ENCODE results near the gene FGF19. TPM values are rescaled to one million over a fixed set of nuclear protein-coding genes. Genes with fewer than 3 reads are reported as not detected.

FGF19 gene
- total RNA-seq, 1 experiment from 2014 or later, result not detected

DNA sequence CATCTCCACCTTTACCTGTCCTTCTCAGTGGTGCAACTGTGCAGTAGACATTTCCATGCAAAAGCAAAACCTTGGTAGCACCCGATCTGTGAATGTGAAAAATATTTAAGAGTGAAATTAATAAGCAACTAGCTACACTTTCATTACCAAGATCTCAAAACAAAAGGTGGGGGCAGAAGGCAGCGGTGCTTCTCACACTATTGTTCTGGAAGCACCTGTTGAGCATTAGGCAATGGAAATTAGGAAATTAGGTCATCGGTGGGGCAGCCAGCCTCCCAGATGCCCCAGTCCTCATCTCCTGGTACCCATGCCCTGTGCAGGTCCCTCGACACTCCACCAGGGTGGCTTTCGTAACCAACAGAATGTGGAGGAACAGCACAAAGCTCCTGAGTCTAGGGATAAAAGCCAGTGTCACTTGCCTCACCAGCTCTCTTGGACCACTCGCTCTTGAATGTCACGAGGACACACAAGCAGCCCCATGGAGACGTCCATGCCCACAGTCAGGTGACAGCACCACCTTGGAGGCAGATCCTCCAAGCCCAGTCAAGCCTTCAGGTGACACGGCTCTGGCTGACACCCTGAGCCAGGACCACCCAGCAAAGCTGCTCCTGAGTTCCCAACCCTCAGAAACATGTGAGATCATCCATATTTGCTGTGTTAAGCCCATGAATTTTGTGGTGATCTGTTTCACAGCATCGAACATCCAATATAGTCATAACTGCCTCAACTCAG, 31.9 kb downstream of the FGF19 start:
- no peak for DNase-seq (ENCODE audit: low read depth)

DNA sequence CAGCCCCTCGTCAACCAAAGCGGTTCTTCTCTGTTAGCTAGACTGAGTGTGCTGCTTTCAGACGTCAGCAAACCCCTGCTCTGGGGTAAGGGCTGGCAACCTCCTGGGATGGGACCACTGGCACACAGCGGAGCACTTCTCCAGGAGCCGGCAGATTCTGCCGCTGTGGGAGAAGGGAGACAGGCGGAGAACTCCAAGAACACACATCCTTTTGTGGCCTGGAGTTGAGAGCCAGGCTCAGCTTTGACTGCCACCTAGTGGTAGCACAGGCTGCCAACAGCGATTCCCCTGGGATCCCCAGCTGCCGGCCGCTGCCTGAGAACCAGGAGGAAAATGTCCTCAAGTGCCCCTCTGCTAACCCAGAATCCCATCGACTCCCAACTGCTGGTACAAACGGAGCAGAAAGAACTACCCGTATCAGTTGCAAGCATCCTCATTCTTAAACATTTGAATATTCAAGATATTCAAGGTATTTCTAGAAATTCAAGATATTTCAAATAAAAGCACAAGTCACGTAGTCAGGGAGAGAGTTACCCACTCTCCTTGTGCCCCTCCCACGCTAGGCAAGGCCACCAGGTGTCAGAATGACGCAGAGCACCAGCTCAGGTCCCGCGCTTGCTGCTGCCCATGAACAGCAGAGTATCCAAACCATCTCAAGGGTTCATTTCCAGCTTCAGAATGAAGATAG, 33.5 kb downstream of the FGF19 start:
- peak; percentile 78 for DNase-seq (ENCODE audit: low read depth)

DNA sequence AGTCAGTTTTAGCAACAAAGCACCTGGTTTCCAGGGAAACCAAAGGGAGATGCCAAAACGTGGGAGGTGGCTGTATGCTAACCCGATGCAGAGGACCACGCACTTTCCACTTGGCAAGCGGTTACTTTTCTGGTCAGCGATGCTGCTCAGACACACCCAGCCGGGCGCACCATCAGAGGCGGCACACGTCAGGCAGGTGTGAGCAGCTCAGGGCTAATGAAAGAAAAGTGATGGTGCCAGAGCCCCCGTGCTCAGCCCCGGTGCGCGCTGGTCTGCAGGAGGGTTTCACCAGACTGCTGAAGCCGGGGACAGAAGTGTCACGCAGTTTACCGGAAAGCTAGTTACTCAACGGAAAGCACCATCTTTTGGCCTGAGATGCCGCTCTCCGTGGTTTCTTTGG, 34.3 kb downstream of the FGF19 start:
- DNase-seq (ENCODE audit: low read depth), result no peak

DNA sequence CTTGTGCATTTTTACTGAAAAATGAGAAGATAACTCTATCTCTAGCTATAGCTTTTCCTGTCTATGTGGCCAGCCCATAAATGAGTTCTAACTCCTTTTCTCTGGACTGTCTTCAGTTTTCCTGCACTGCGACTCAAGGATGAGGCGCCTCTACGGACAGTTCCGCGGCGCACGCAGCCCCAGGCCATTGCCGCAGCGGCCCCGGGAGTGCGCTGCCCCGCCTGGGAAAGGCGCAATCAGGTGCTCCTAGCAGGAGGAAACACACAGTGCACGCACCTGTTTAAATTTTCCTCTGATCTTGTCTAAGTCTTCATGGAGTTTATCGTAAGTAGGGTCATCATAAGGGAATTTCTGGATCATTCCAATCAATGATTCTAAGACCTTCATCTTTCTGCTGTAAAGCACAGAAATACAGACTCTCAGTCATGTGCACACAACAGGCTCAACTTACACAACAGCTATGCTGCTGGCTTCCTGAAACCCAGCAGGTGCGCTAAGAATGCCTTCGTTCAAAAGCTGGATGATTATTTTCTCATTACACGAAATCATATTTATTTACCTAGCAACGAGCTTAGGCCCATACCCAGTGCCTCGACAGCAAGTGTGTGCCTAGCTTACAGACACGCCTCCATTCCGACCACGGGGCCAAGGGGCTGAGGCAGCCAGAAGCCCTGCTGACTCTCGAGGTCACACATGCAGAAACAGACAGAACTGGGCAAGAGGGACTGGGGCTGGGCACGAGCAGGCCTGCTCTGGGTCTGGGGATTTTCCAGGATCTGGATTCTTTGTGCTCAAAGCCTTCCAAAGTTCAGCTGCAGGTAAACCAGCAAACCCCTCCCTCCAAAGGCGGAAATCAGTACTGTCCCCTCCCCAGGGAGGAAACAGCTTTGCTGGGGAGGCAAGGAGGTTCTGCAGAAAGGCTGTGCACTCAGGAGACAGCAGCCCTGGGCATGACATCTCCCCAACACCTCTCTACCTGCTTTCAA, 35.9 kb downstream of the FGF19 start:
- no peak for DNase-seq (ENCODE audit: low read depth)

DNA sequence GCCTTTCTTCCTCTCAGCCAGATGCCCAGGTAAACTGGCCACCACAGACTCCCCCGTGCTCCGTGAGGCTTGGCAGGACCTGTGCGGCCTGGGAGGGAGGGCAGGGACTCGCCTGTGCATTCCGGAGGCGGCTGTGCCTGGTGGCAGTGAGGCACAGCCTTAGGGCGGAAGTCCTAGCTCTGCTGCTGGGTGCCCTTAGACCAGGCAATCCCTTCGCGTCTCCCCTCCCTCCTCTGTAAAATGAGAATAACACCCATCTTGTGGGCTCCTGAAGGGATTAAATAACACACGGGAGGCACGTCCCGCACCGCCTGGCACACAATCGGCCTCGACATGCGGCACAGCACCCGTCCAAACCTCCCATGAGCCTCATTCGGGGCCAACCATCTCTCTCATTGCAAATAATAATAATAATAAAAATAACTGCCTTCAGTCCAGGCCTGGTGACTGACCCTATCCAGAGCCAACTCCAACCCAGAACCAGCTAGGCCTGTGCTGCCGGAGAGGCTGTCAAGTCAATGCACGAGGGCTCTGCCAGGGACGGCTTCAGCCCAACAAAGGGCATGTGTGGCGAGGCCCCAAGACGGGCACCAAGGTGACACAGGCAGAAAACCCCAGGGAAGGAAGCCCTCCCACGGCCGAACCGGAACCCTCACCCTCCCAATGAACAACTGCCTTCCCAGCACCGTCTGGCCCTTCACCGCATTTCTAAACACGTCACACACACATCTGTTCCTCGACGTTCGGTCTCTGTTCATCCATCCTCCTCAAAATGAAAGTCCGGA, 36.9 kb downstream of the FGF19 start:
- DNase-seq (ENCODE audit: low read depth), result no peak

DNA sequence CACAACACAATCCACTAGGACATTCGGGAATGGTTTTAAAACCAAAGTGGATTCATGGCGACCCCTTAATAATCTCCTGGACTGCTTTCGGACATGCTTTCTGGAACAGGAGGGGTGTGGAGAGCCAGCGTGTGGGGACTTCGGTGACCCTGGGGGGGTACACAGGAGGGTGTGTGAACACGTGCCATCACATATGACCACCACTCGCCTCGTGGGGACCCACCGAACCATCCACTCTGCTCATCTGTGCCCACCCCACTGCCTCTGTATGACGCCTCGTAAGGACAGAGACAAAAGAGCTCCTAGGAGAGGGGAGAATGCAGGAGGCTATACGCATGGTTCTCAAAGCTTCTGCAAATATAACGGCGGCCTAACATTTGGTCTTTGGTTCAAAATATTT, 37.6 kb downstream of the FGF19 start:
- no peak for DNase-seq (ENCODE audit: low read depth)

DNA sequence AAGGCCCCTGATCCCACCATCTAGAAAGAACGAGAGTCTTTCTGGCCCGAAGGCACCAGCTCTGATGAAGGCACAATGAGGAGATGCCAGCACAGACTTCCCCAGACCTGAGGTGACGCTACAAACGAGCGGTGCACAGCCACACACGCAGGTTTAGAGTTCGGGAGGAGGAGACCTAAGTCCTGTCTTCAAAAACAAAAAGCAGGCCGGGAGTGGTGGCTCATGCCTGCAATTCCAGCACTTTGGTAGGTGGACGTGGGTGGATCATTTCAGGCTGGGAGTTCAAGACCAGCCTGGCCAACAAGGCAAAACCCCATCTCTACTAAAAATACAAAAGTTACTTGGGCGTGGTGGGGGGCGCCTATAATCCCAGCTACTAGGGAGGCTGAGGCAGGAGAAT, 38.2 kb downstream of the FGF19 start:
- DNase-seq (ENCODE audit: low read depth), result no peak

DNA sequence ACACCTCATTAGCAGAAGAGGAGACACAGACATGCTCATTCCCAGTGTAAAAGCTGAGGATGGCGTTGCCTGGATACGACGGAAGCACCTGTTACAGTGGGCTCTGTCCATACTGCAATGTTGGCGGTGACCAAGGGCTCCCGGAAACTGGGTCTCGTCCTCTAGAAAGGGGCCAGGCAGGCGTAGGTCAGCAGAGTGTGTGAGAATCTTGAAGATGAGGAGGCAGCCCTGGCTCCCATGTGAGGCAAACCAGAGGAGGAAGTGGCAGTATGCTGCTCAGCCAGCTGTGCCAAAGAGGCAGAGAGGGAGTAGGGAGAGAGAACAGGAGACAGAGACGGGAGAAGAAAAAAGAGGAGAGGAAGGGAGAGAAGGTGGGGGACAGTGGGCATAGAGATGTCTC, 38.9 kb downstream of the FGF19 start:
- DNase-seq (ENCODE audit: low read depth), result no peak

DNA sequence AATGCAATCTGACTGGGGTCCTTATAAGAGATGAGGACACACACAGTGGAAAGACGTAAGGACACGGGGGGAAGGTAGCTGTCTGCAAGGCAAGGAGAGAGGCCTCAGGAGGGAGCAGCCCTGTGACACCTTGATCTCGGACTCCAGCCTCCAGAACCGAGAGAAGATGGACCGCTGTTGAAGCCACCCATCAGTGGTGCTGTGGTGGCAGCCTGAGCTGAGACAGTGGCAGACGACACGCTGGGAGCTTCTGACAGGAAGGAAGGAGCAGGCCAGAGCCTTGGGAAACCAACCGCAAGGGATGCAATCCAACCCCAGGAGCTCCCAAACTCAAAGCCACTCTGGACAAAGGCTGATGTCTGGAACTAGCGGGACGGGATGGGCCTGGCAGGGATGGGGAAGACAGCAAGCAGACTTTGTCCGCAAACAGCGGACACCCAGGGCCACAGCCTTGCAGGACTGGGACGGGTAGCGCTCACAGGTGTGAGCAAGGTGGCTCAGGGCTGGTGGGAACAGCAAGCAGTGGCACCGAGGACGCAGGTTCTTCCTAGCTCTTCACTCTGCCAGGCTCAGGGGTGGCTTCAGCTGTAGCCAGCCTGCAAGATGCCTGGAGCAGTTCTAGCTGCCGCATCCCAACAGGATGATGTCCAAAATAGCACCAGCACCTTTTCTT, 39.6 kb downstream of the FGF19 start:
- no peak for DNase-seq (ENCODE audit: low read depth)

DNA sequence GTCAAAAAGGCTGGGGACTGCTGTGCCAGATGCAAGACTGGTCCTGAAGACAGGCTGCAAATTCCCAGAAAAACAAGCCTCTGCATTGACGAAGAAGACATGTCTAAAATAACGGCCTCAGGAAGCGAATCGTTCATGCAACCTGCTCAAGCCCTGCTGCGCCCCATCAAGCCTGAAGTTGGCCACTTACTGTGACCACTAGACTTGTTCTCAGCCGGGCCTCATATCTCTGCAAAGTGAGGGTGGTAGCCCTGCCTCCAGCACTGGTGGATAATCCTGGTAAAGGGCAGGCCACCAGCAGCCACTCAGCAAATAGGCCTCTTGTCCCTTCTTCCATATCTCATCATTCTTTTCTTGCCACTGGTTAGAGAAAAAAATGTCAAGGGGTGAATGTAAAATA, 40.5 kb downstream of the FGF19 start:
- no peak for DNase-seq (ENCODE audit: low read depth)

DNA sequence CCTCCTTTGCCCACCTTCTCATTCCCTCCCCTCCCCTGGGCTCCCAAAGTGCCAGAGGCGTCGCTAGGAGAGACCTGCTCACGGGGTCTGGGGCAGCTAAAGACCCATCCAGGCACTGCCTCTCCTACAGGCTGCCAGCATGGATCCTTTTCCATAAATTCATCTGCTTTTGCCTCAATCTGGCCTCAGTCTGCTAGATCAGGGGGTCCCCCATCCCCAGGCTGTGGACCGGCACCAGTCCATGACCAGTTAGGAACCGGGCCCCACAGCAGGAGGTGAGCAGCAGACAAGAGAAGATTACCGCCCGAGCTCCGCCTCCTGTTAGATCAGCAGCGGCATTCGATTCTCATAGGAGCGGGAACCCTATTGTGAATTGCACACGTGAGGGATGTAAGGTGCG, 41.0 kb downstream of the FGF19 start:
- no peak for DNase-seq (ENCODE audit: low read depth)

DNA sequence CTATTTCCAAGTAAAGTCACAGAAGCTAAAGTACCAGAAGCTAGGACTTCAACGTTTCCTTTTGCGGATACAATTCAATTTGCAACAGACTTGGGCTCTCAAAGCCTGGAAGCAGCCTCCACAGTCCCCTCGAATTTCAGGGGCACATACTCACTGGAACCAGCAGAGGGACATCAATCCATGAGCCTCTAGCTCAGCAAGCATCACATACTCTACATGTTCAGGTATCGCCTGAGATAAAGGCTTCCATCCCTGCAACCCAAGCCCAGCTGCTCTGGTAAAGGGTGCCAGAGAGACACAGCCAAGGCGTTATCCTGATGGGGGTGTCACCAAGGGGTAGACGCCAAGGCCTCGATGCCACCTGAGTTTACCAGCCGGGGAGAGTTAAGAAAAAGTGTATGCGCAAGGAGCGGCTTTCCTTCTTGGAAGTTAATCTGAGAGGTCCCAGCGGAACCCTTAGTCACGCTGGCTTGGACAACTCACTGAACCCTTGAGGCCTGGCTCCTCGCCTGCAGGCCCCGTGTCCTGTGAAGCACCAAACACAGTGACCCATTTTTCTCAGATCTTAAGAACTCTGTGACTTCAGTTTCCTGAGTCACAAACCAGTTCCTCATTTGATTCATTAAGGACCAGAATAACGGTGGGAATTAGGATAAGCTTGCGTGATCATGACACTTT, 41.7 kb downstream of the FGF19 start:
- DNase-seq (ENCODE audit: low read depth), result peak; percentile 72

DNA sequence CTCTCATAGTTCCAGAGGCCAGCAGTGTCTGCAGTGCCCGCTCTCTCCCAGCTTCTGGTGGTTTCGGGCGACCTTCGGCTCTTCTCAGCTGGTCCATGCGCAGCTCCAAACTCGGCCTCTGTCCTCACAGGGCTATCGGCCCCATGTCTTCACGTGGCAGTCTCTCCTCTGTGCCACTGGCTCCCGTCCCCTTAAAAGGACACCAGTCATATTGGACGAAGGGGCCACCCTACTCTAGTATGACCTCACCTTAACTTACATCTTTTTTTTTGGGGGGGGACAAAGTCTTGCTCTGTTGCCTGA, 42.5 kb downstream of the FGF19 start:
- no peak for DNase-seq (ENCODE audit: low read depth)

DNA sequence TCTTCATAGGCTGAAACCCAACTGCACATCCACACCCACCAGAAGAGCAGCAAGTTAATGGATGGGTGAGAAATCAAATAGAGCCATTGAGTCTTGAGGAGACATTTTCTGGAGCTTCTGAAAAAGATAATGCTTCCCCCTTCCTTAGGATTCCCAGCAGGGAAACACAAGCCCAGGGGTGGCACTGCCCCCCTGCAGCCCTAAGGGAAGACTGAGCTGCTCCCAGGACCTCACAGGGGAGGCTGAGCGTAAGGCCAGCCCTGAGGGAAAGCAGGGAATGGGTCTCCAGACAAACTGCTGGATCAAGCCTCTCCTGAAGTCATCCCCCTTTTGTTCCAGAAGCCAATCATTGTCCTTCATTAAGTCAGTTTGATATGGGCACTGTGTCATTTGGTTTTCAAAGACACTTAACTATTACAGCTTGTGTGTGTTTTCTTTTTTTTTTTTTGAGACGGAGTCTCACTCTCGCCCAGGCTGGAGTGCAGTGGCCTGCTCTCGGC, 43.8 kb downstream of the FGF19 start:
- DNase-seq (ENCODE audit: low read depth), result no peak

DNA sequence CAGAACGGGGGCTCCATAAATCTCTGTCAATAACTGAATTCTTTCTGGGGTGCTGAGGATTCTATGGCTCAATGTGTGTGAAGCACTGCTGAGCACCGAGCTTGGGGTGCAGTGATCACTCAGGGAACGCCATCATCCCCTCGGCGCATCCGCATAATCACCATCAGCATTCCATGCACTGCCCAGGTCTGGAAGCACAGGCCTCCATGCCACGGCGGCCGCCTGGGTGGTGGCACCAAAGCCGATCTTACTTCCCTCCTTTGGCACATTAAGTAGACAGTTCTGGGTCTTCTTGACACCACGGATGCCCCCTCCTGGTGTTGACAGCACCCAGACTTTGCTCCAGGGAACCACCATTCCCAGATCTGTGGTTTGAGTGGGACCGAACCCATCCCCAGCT, 44.2 kb downstream of the FGF19 start:
- DNase-seq (ENCODE audit: low read depth), result no peak

DNA sequence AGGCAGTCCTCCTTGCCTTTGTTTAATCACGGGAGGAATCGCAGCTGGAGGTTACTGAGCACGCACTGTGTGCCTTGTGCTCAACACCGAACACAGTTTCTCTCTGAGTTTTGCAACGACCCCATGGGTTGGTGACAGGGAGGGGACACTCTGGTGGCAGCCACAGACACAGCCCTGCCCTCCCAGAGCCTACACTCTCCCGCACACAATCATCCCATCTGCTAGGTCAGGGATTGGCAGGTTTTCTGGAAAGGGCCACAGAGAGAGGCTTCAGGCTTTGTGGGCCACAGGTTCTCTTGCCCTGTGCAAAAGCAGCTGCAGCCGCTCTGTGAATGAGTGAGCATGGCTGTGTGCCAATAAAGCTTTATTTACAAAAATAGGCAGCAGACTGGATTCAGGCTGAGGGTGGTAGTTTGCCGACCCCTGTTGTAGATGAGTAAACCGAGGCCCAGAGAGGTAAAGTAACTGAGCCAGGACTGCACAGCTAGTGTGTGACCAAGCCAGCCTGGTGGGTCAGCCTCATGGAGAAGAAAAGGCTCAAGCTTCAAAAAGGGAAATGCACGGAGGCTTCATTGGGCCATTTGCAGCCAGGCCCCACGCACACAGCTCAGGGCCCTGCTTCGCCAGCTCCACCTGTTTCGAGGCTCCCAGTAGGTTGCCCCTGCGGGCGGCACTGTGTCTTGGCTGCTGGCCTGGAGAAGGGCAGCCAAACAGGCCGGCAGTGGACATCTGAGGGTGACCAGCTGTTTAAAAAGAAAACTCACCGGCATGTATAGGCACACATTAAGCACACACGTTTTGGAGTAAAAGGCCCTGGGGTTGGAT, 45.0 kb downstream of the FGF19 start:
- DNase-seq (ENCODE audit: low read depth), result no peak

DNA sequence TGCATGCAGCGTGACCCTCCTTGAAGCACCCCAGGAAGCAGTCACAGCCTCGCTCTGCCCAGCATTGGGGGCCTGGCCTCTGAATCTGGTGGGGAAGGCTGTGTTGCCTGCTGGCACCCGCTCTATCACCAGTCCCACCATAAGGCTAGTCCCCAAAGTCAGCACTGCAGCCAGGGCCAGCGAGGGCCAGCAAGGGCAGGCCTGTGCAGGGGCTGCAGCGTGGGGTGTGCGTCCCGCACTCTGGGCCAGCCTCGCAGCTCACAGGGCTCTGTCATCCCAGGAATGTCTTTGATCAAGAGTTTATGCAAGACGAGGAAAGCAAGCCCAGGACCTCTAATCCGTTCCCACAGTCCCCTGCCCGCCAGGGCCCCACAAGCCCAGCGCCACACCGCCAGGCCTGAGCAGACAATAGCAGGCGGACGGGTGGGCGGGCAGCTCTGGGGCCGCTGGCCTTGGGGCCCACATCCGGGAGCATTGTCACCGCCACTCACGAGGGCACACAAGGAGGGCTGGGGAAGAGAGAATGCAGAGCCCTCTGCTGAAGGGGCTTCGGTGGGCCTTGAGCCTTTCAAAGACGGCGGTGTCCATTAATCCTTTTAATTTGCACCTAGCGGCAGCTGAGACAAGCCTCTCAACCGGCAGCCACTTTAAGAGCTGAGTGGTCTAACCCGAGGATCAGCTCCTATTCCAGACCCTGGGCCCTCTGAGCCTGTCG, 45.8 kb downstream of the FGF19 start:
- DNase-seq (ENCODE audit: low read depth), result no peak

DNA sequence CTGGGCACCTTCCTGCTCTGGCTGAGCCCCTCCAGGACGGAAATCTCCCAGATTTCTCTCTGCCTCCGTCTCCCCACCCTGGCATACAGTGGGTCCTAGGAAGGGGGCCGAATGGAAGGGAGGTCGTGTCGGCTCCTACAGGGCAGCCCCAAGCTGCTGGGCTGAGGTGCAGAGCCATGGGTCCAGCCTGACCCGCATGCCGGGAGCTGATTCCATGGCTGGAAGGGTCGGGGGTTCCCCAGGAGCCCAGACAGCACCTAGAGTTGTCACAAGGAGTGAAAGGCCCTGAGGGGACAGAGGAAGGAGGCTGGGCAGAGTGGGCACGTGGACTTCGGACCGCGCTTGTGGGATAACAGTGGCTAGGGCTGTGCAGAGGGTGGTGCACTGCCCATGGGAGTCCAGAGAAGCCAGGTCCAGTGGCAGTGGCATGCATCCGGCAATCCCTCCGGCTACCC, 46.3 kb downstream of the FGF19 start:
- DNase-seq (ENCODE audit: low read depth), result no peak
